Lower lobe of right lung (tissue), 2 donors: ENCODE measurements around the gene KMT5C. TPM values are rescaled to one million over a fixed set of nuclear protein-coding genes. Genes with fewer than 3 reads are reported as not detected.

Source experiments
- ATAC-seq, 2 donors: fragments of 200-7000 bp; cut with Tn5 transposase; one replicate each; pipeline ENCODE4 v1.9.1; 2020 to 2022; ENCODE audit warnings: mild to moderate bottlenecking in 2 of 2, moderate library complexity in 2 of 2
- DNase-seq: peaks from one replicate; pipeline ENCODE4 v3.0.0-alpha.2; 2020
- H3K27ac ChIP-seq: fragments of 200-600 bp; one replicate; pipeline ENCODE4 v1.8.0; 2022
- H3K27me3 ChIP-seq: fragments of 200-600 bp; one replicate; pipeline ENCODE4 v1.8.0; 2022; ENCODE audit warnings: low read depth
- H3K36me3 ChIP-seq: fragments of 200-600 bp; one replicate; pipeline ENCODE4 v1.8.0; 2022; ENCODE audit warnings: mild to moderate bottlenecking
- H3K4me1 ChIP-seq: fragments of 200-600 bp; one replicate; pipeline ENCODE4 v1.8.0; 2022
- H3K4me3 ChIP-seq: fragments of 200-600 bp; one replicate; pipeline ENCODE4 v1.8.0; 2022; ENCODE audit warnings: mild to moderate bottlenecking
- H3K9me3 ChIP-seq: fragments of 200-600 bp; one replicate; pipeline ENCODE4 v1.8.0; 2022
- intact Hi-C: fragments of 100-400 bp; cut with DNase I; formaldehyde crosslinking; loops from one replicate; pipeline ENCODE4 v1.11.0; 2022
- total RNA-seq: library from RNA; stranded (reverse); fragmentation: NEBNext Ultra II Directional; extraction: Animal tissue kit (Norgen Biotek cat#: 25700); gene quantifications from one replicate; pipeline ENCODE4 v1.2.1, GENCODE V29; 2021
- TF ChIP-seq, protein P1 (sequence below): fragments of 200-600 bp; IDR thresholded peaks from one replicate; pipeline ENCODE4 v1.8.0; 2022; ENCODE audit warnings: antibody characterized with exemption, mild to moderate bottlenecking
- donor health status: DM: no; HTN: yes; CAD: no; lungs with severe emphysema.

Gene KMT5C
- total RNA-seq, 1 donor from 2014 or later: 14.7 TPM

- no peaks in the 10 kb centered on the region for H3K9me3 ChIP-seq
- H3K36me3 ChIP-seq: no peaks in the 10 kb centered on the region
- H3K4me1 ChIP-seq: peaks cover 8% of the 10 kb centered on the region
- TF ChIP-seq, protein P1, sequence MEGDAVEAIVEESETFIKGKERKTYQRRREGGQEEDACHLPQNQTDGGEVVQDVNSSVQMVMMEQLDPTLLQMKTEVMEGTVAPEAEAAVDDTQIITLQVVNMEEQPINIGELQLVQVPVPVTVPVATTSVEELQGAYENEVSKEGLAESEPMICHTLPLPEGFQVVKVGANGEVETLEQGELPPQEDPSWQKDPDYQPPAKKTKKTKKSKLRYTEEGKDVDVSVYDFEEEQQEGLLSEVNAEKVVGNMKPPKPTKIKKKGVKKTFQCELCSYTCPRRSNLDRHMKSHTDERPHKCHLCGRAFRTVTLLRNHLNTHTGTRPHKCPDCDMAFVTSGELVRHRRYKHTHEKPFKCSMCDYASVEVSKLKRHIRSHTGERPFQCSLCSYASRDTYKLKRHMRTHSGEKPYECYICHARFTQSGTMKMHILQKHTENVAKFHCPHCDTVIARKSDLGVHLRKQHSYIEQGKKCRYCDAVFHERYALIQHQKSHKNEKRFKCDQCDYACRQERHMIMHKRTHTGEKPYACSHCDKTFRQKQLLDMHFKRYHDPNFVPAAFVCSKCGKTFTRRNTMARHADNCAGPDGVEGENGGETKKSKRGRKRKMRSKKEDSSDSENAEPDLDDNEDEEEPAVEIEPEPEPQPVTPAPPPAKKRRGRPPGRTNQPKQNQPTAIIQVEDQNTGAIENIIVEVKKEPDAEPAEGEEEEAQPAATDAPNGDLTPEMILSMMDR: no peak
- intact Hi-C loops: no loop called here
- DNase-seq: no peak
- ATAC-seq: no peak
- no peaks in the 10 kb centered on the region for H3K27me3 ChIP-seq
- H3K4me3 ChIP-seq: no peak overlapping the region
- H3K27ac ChIP-seq: no peak overlapping the region
Observed at GRCh38 chr19:55305983-55306562, 33.6 kb upstream of the KMT5C start.

DNA sequence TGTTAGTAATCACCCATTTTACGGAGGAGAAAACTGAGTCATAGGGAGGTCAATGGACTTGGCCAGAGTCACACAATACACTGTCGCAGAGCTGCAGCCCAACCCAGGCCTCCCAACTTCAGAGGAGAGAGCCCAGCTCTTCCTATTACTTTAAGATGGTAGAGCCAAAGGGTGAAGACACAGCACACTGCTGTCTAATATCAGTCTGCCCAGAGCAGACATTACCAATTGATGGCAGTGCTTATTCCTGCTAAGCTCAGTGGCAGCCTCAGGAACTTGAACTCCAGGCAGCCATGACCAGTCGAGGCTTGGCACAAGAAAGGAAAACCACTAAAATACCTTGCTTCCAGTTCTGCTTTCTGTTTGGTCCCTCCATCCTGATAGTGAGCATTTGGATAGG is 33.0 kb upstream of the KMT5C start:
- H3K4me3 ChIP-seq: no peak overlapping the region
- intact Hi-C loops: no loop called here

DNA sequence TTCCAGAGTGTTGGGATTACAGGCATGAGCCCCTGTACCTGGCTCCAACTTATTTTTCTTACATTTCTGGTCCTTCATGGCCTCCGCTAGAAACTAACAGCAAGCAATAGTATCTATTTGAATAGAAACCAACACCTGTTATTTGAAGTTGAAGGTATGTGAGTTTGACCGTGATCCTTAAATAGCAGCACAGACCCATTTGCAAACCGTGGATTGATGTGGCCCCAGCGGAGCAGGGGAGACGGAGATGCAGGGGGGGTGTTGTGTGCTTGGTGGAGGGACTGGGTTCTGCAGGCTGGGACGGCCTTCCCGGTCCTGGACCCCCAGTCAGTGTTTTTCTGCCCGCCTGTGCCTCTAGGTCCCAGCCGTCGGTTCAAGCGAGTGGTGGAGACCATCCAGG is 31.4 kb upstream of the KMT5C start:
- DNase-seq (no peak), ATAC-seq (no peak)
- Histone ChIP-seq H3K27me3 (no peaks in the 10 kb centered on the region), H3K9me3 (no peaks in the 10 kb centered on the region), H3K36me3 (no peaks in the 10 kb centered on the region), H3K4me3 (no peak overlapping the region), H3K4me1 (no peaks in the 10 kb centered on the region), H3K27ac (no peak overlapping the region)
- TF ChIP-seq, protein P1: no peak
- intact Hi-C loops: no loop called here

More for the DNA sequence above, 33.0 kb upstream of the KMT5C start:
- Histone ChIP-seq H3K36me3 (no peaks in the 10 kb centered on the region), H3K4me1 (peaks cover 4% of the 10 kb centered on the region), H3K27me3 (no peaks in the 10 kb centered on the region), H3K9me3 (no peaks in the 10 kb centered on the region), H3K27ac (no peak overlapping the region)
- DNase-seq (no peak), ATAC-seq (no peak)
- TF ChIP-seq, protein P1: no peak

DNA sequence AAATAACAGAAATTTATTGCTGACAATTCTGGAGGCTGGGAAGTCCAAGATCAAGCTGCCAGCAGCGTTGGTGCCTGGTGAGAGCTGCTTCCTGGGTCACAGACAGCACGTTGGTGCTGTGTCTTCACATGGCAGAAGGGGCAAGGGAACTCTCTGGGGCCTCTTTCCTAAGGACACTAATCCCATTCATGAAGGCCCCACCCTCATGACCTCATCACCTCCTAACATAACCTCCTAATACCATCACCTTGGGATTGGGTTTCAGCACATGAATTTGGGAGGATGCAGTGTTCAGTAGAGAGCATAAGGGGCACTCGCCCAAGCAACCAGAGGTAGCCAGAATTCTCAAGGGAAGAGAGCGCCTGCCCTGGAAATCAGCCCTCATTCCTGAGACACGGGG is 30.2 kb upstream of the KMT5C start:
- H3K9me3 ChIP-seq: no peaks in the 10 kb centered on the region
- intact Hi-C loops: no loop called here
- no peaks in the 10 kb centered on the region for H3K4me1 ChIP-seq
- ATAC-seq (no peak), DNase-seq (no peak)
- no peak overlapping the region for H3K27ac ChIP-seq
- TF ChIP-seq, protein P1: no peak
- no peaks in the 10 kb centered on the region for H3K27me3 ChIP-seq
- H3K4me3 ChIP-seq: no peak overlapping the region
- H3K36me3 ChIP-seq: no peaks in the 10 kb centered on the region

GRCh38 chr19:55310498-55310897 is 29.2 kb upstream of the KMT5C start:
- no peaks in the 10 kb centered on the region for H3K4me1 ChIP-seq
- ATAC-seq (no peak), DNase-seq (no peak)
- intact Hi-C loops: no loop called here
- H3K27ac ChIP-seq: no peak overlapping the region
- no peak overlapping the region for H3K4me3 ChIP-seq
- no peaks in the 10 kb centered on the region for H3K9me3 ChIP-seq
- no peaks in the 10 kb centered on the region for H3K27me3 ChIP-seq
- TF ChIP-seq, protein P1: no peak
- H3K36me3 ChIP-seq: no peaks in the 10 kb centered on the region
